Embryonic facial prominence (tissue), 1 donor: ENCODE data around the gene ASPDH.
"Not testable (repeated sequence)": the region's sequence is repeated elsewhere in the genome, so short reads cannot be mapped to it uniquely, and the experiment has no call there.

Source experiments
- DNase-seq: peaks from one replicate; pipeline ENCODE4 v3.0.0-alpha.2; 2016; ENCODE audit errors: extremely low spot score

ASPDH gene

GRCh38 chr19:50547385-50548190, 33.9 kb upstream of the ASPDH start:
- no peak for DNase-seq

GRCh38 chr19:50546527-50547221, 33.0 kb upstream of the ASPDH start:
- DNase-seq: no peak

- no peak for DNase-seq
Observed at GRCh38 chr19:50542943-50543342, 29.2 kb upstream of the ASPDH start.

GRCh38 chr19:50537769-50538230, 24.1 kb upstream of the ASPDH start:
- no peak for DNase-seq

- no peak for DNase-seq
Observed at GRCh38 chr19:50537306-50537685, 23.6 kb upstream of the ASPDH start.

- DNase-seq: no peak
Observed at GRCh38 chr19:50536662-50537305, 23.1 kb upstream of the ASPDH start.

- DNase-seq: no peak
Observed at GRCh38 chr19:50535672-50536187, 22.0 kb upstream of the ASPDH start.

- no peak for DNase-seq
Observed at GRCh38 chr19:50534478-50534877, 20.8 kb upstream of the ASPDH start.

- DNase-seq: no peak
Observed at GRCh38 chr19:50532952-50533351, 19.2 kb upstream of the ASPDH start.

GRCh38 chr19:50531171-50531612, 17.5 kb upstream of the ASPDH start:
- no peak for DNase-seq

- DNase-seq: not testable (repeated sequence)
Observed at GRCh38 chr19:50528052-50528451, 14.3 kb upstream of the ASPDH start.

- no peak for DNase-seq
Observed at GRCh38 chr19:50522881-50523280, 9.2 kb upstream of the ASPDH start.

GRCh38 chr19:50520822-50521465, 7.2 kb upstream of the ASPDH start:
- no peak for DNase-seq

- DNase-seq: no peak
Observed at GRCh38 chr19:50519006-50519575, 5.4 kb upstream of the ASPDH start.

GRCh38 chr19:50518091-50519005, 4.6 kb upstream of the ASPDH start:
- DNase-seq: no peak

GRCh38 chr19:50517704-50518075, 4.0 kb upstream of the ASPDH start:
- no peak for DNase-seq

- DNase-seq: no peak
Observed at GRCh38 chr19:50516964-50517703, 3.4 kb upstream of the ASPDH start.

GRCh38 chr19:50516456-50516855, 2.7 kb upstream of the ASPDH start:
- DNase-seq: no peak

GRCh38 chr19:50515168-50515561, 1.5 kb upstream of the ASPDH start:
- DNase-seq: no peak
